Fibroblast of skin of scalp (primary cell): ENCODE measurements around the gene FAM168A. TPM values are rescaled to one million over a fixed set of nuclear protein-coding genes. Genes with fewer than 3 reads are reported as not detected.

Experiments
- DNase-seq: peaks from one replicate; pipeline ENCODE4 v3.0.0-alpha.2; 2013
- polyA plus RNA-seq, 2 experiments: library from polyadenylated mRNA; unstranded; fragments of 120-200 nt; gene quantifications; one replicate each; pipeline ENCODE4 v1.2.1, GENCODE V29; 2013; ENCODE audit not compliant: insufficient read length in 2 of 2

FAM168A gene
- polyA plus RNA-seq (2013, experiment 1 of 2; ENCODE audit: insufficient read length): 34.7 TPM
- polyA plus RNA-seq (2013, experiment 2 of 2; ENCODE audit: insufficient read length): 35.0 TPM

- peak; percentile 99 for DNase-seq
Measured at GRCh38 chr11:73597956-73598718, at the start of gene FAM168A. TSS of gene FAM168A (minus strand) at chr11:73598112. CDS start at chr11:73468474, 129,638 bp downstream.

- peak; percentile 78 for DNase-seq
Measured at GRCh38 chr11:73647459-73648100, 49.7 kb upstream of the FAM168A start.

GRCh38 chr11:73645972-73646631, 48.2 kb upstream of the FAM168A start, which contains the start of gene PLEKHB1:
TSS of gene PLEKHB1 (plus strand) at chr11:73646581. CDS start at chr11:73646609, 28 bp downstream.
- DNase-seq: no peak

GRCh38 chr11:73645121-73645969, 47.4 kb upstream of the FAM168A start:
- DNase-seq: peak; percentile 39

- DNase-seq: no peak
Measured at GRCh38 chr11:73641668-73642067, 43.8 kb upstream of the FAM168A start.

GRCh38 chr11:73640592-73640991, 42.7 kb upstream of the FAM168A start:
- no peak for DNase-seq

- no peak for DNase-seq
Measured at GRCh38 chr11:73637012-73637411, 39.1 kb upstream of the FAM168A start.

GRCh38 chr11:73636249-73636648, 38.3 kb upstream of the FAM168A start:
- DNase-seq: no peak

GRCh38 chr11:73635721-73636120, 37.8 kb upstream of the FAM168A start:
- no peak for DNase-seq

GRCh38 chr11:73633999-73634398, 36.1 kb upstream of the FAM168A start:
- DNase-seq: no peak

- DNase-seq: peak; percentile 37
Measured at GRCh38 chr11:73632996-73633395, 35.1 kb upstream of the FAM168A start.

- DNase-seq: no peak
Measured at GRCh38 chr11:73629907-73630306, 32.0 kb upstream of the FAM168A start.

- DNase-seq: peak; percentile 65
Measured at GRCh38 chr11:73625696-73626318, 27.9 kb upstream of the FAM168A start.

- no peak for DNase-seq
Measured at GRCh38 chr11:73623686-73624085, 25.8 kb upstream of the FAM168A start.

GRCh38 chr11:73622926-73623593, 25.1 kb upstream of the FAM168A start:
- peak; percentile 6 for DNase-seq

GRCh38 chr11:73614591-73614990, 16.7 kb upstream of the FAM168A start:
- DNase-seq: no peak

- no peak for DNase-seq
Measured at GRCh38 chr11:73612601-73613140, 14.8 kb upstream of the FAM168A start.

GRCh38 chr11:73598719-73599379, 937 bp upstream of the FAM168A start:
- no peak for DNase-seq

GRCh38 chr11:73597336-73597955, 466 bp downstream of the FAM168A start:
- no peak for DNase-seq

GRCh38 chr11:73596547-73596946, 1.4 kb downstream of the FAM168A start:
- DNase-seq: no peak
